ENCODE results near the gene MTHFD2.
A peak's percentile ranks its signal among the peaks of the same experiment; 100 is the strongest.

MTHFD2 gene

DNA sequence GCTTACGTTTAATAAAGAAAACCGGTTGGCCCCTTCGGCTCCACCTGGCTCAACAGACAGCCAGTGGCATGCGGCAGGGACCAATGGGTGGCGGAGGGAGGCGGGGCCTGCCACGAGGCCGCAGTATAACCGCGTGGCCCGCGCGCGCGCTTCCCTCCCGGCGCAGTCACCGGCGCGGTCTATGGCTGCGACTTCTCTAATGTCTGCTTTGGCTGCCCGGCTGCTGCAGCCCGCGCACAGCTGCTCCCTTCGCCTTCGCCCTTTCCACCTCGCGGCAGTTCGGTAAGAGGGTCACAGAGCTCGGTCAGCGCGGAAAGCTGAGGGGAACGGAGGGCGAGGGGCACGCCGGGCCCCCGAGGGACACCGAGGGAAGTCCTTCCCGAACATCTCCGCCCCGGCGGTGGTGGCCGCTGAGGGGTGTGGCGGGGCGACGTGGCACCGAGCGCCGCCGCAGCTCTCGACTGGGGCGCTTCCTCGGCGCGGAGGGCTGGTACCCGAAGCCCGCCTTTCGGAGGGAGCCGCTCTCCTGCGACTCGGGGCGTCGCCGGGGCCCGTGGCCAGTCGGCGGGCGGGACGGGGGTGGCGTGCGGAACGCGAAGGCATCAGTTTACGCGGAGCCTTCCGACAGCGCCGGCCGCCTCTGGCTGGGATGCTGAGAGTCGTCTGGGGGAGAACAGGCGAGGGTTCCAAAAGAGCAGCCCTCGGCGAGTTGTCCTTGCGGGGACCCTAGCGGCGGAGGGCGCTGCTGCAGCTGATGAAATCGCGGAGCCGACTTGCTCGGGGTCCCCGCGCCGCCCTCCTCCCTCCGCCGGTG is at the start of gene MTHFD2:
Gene MTHFD2 (plus strand): TSS at position 155 of the 814 bp plus-strand sequence. CDS start 27 bp downstream, at position 182.
- TF ChIP-seq, protein P1, sequence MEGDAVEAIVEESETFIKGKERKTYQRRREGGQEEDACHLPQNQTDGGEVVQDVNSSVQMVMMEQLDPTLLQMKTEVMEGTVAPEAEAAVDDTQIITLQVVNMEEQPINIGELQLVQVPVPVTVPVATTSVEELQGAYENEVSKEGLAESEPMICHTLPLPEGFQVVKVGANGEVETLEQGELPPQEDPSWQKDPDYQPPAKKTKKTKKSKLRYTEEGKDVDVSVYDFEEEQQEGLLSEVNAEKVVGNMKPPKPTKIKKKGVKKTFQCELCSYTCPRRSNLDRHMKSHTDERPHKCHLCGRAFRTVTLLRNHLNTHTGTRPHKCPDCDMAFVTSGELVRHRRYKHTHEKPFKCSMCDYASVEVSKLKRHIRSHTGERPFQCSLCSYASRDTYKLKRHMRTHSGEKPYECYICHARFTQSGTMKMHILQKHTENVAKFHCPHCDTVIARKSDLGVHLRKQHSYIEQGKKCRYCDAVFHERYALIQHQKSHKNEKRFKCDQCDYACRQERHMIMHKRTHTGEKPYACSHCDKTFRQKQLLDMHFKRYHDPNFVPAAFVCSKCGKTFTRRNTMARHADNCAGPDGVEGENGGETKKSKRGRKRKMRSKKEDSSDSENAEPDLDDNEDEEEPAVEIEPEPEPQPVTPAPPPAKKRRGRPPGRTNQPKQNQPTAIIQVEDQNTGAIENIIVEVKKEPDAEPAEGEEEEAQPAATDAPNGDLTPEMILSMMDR (IDR thresholded peaks at IDR 0.05; ENCODE audit: low read depth, low read length): peak; percentile 77
- TF ChIP-seq MYC (IDR thresholded peaks at IDR 0.05; ENCODE audit: low read depth, low read length) (peak; percentile 100), POLR2A (IDR thresholded peaks at IDR 0.05; ENCODE audit: extremely low read depth, insufficient read length) (peak; percentile 93), MAX (IDR thresholded peaks at IDR 0.05; ENCODE audit: low read depth, low read length) (peak; percentile 99)
- H3K4me3 ChIP-seq (ENCODE audit: low read depth, low read length): peak within 1 kb of the TSS; percentile 97
- peak; percentile 99 for DNase-seq (ENCODE audit: low read depth)

DNA sequence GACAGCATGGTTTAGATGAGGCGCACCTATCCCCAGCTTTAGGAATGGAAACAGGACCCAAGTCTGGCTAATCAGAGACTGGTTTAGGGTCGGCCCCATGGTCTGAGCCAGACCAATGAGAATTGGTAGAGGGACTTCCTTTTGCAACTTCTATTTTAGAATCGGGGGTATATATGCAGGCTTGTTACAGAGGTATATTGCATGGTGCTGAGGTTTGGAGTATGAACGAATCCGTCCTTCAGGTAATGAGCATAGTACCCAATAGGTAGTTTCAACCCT is 49.2 kb upstream of the MTHFD2 start:
- no peak overlapping the region for H3K4me3 ChIP-seq (ENCODE audit: low read depth, low read length)
- no peak for TF ChIP-seq MYC (IDR thresholded peaks at IDR 0.05; ENCODE audit: low read depth, low read length)
- no peak for TF ChIP-seq MAX (IDR thresholded peaks at IDR 0.05; ENCODE audit: low read depth, low read length)
- TF ChIP-seq, protein P1 (IDR thresholded peaks at IDR 0.05; ENCODE audit: low read depth, low read length): no peak
- no peak for TF ChIP-seq POLR2A (IDR thresholded peaks at IDR 0.05; ENCODE audit: extremely low read depth, insufficient read length)
- DNase-seq (ENCODE audit: low read depth): no peak

- TF ChIP-seq MAX (IDR thresholded peaks at IDR 0.05; ENCODE audit: low read depth, low read length) (no peak), POLR2A (IDR thresholded peaks at IDR 0.05; ENCODE audit: extremely low read depth, insufficient read length) (no peak), MYC (IDR thresholded peaks at IDR 0.05; ENCODE audit: low read depth, low read length) (no peak)
- TF ChIP-seq, protein P1 (IDR thresholded peaks at IDR 0.05; ENCODE audit: low read depth, low read length): no peak
- DNase-seq (ENCODE audit: low read depth): no peak
- no peak overlapping the region for H3K4me3 ChIP-seq (ENCODE audit: low read depth, low read length)
These were observed 48.7 kb upstream of the MTHFD2 start for GRCh38 chr2:74149570-74150319.

- no peak overlapping the region for H3K4me3 ChIP-seq (ENCODE audit: low read depth, low read length)
- no peak for DNase-seq (ENCODE audit: low read depth)
- no peak for TF ChIP-seq MYC (IDR thresholded peaks at IDR 0.05; ENCODE audit: low read depth, low read length)
- TF ChIP-seq MAX (IDR thresholded peaks at IDR 0.05; ENCODE audit: low read depth, low read length): no peak
- TF ChIP-seq POLR2A (IDR thresholded peaks at IDR 0.05; ENCODE audit: extremely low read depth, insufficient read length): no peak
- TF ChIP-seq, protein P1 (IDR thresholded peaks at IDR 0.05; ENCODE audit: low read depth, low read length): no peak
These were observed 45.5 kb upstream of the MTHFD2 start for GRCh38 chr2:74152954-74153353.

DNA sequence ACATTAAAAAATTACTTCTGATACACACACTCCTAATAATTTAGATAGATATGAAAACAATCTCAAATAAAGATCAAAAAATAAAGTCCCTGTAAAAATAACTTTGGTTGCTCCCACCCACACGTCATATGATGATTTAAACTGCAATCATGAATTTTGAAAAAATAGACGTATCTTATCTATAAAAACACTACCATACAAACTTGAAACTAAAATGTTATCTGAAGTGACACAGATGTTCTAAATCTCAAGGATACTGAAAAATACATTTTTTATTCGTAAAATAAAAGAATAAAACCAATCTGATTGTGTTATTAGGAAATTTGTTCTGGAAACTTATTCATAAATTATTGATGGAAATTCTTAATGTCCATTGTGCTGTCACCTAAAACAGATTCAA is 42.6 kb upstream of the MTHFD2 start:
- H3K4me3 ChIP-seq (ENCODE audit: low read depth, low read length): no peak overlapping the region
- no peak for DNase-seq (ENCODE audit: low read depth)
- TF ChIP-seq, protein P1 (IDR thresholded peaks at IDR 0.05; ENCODE audit: low read depth, low read length): no peak
- TF ChIP-seq MAX (IDR thresholded peaks at IDR 0.05; ENCODE audit: low read depth, low read length) (no peak), POLR2A (IDR thresholded peaks at IDR 0.05; ENCODE audit: extremely low read depth, insufficient read length) (no peak), MYC (IDR thresholded peaks at IDR 0.05; ENCODE audit: low read depth, low read length) (no peak)
